ENCODE measurements around the gene RTN4R.

- no peak for TF ChIP-seq CTCF (IDR thresholded peaks at IDR 0.05)
- TF ChIP-seq, protein P1, sequence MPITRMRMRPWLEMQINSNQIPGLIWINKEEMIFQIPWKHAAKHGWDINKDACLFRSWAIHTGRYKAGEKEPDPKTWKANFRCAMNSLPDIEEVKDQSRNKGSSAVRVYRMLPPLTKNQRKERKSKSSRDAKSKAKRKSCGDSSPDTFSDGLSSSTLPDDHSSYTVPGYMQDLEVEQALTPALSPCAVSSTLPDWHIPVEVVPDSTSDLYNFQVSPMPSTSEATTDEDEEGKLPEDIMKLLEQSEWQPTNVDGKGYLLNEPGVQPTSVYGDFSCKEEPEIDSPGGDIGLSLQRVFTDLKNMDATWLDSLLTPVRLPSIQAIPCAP (CRISPR knock-in tag; IDR thresholded peaks at IDR 0.05), result no peak
- TF ChIP-seq ZNF396 (CRISPR knock-in tag; IDR thresholded peaks at IDR 0.05; ENCODE audit: borderline replicate concordance), result no peak
- TF ChIP-seq ZNF671 (CRISPR knock-in tag; IDR thresholded peaks at IDR 0.05), result no peak
- no peak for TF ChIP-seq MAX (CRISPR knock-in tag; IDR thresholded peaks at IDR 0.05)
- TF ChIP-seq ZNF232 (CRISPR knock-in tag; IDR thresholded peaks at IDR 0.05), result no peak
- TF ChIP-seq ESRRA (CRISPR knock-in tag; IDR thresholded peaks at IDR 0.05; ENCODE audit: borderline replicate concordance), result no peak
- TF ChIP-seq ZNF317 (CRISPR knock-in tag; IDR thresholded peaks at IDR 0.05; ENCODE audit: borderline replicate concordance, low read depth), result no peak
- no peak for TF ChIP-seq ZMAT4 (CRISPR knock-in tag; IDR thresholded peaks at IDR 0.05)
- TF ChIP-seq, protein P2, sequence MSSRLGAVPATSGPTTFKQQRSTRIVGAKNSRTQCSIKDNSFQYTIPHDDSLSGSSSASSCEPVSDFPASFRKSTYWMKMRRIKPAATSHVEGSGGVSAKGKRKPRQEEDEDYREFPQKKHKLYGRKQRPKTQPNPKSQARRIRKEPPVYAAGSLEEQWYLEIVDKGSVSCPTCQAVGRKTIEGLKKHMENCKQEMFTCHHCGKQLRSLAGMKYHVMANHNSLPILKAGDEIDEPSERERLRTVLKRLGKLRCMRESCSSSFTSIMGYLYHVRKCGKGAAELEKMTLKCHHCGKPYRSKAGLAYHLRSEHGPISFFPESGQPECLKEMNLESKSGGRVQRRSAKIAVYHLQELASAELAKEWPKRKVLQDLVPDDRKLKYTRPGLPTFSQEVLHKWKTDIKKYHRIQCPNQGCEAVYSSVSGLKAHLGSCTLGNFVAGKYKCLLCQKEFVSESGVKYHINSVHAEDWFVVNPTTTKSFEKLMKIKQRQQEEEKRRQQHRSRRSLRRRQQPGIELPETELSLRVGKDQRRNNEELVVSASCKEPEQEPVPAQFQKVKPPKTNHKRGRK (CRISPR knock-in tag; IDR thresholded peaks at IDR 0.05; ENCODE audit: borderline replicate concordance), result no peak
- TF ChIP-seq SP1 (CRISPR knock-in tag; conservative IDR thresholded peaks at IDR 0.05), result no peak
Measured at GRCh38 chr22:20257212-20258020, 10.7 kb downstream of the RTN4R start.

All from WTC11 (cell line).